T-helper 1 cell treated with Interleukin-12 subunit alpha and Interleukin-12 subunit beta and Interleukin-4 antibody, amounts not matched to agents 30 μg/mL and 1 μg/mL, for 36 hours (primary cell): ENCODE data around the gene SRSF7.
"Not testable (repeated sequence)": the region's sequence is repeated elsewhere in the genome, so short reads cannot be mapped to it uniquely, and the experiment has no call there.

Experiments
- H3K27ac Mint-ChIP-seq: one replicate; pipeline ENCODE4 v1.8.0; 2021; ENCODE audit warnings: mild to moderate bottlenecking, mixed read lengths
- H3K27me3 Mint-ChIP-seq: one replicate; pipeline ENCODE4 v1.8.0; 2021; ENCODE audit warnings: low read depth, mixed read lengths
- H3K36me3 Mint-ChIP-seq: one replicate; pipeline ENCODE4 v1.8.0; 2021; ENCODE audit warnings: low read depth, mixed read lengths
- H3K4me1 Mint-ChIP-seq: one replicate; pipeline ENCODE4 v1.8.0; 2021; ENCODE audit warnings: low read depth, mixed read lengths
- H3K4me3 Mint-ChIP-seq: one replicate; pipeline ENCODE4 v1.8.0; 2021; ENCODE audit warnings: mild to moderate bottlenecking, moderate library complexity, mixed read lengths
- H3K9me3 Mint-ChIP-seq: one replicate; pipeline ENCODE4 v1.8.0; 2021; ENCODE audit warnings: mixed read lengths

Gene SRSF7

GRCh38 chr2:38731684-38732221 is 19.4 kb downstream of the SRSF7 start:
- Mint-ChIP-seq H3K9me3 (no peaks in the 10 kb centered on the region), H3K27me3 (no peaks in the 10 kb centered on the region), H3K4me3 (no peak overlapping the region), H3K36me3 (peaks cover 30% of the 10 kb centered on the region), H3K27ac (no peak overlapping the region), H3K4me1 (no peaks in the 10 kb centered on the region)

DNA sequence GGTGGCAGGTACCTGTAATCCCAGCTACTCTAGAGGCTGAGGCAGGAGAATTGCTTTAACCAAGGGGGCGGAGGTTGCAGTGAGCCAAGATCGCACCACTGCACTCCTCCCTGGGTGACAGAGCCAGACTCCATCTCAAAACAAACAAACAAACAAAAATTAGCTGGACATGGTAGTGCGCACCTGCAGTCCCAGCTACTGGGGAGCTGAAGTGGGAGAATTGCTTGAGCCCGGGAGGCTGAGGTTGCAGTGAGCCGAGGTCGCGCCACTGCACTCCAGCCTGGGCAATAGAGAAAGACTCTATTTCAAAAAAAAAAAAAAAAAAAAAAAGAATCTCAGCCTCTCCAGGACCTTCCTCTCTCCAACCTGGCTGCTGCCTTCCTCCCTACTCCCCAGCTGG is 20.1 kb downstream of the SRSF7 start:
- Mint-ChIP-seq H3K9me3 (no peaks in the 10 kb centered on the region), H3K36me3 (peaks cover 30% of the 10 kb centered on the region), H3K27ac (no peak overlapping the region), H3K4me3 (no peak overlapping the region), H3K4me1 (no peaks in the 10 kb centered on the region), H3K27me3 (no peaks in the 10 kb centered on the region)

GRCh38 chr2:38728694-38729093 is 22.5 kb downstream of the SRSF7 start:
- Mint-ChIP-seq H3K27me3 (no peaks in the 10 kb centered on the region), H3K36me3 (peaks cover 23% of the 10 kb centered on the region), H3K9me3 (no peaks in the 10 kb centered on the region), H3K27ac (no peak overlapping the region), H3K4me3 (no peak overlapping the region), H3K4me1 (peaks cover 8% of the 10 kb centered on the region)

- no peaks in the 10 kb centered on the region for H3K27me3 Mint-ChIP-seq
- H3K36me3 Mint-ChIP-seq: peaks cover 16% of the 10 kb centered on the region
- no peak overlapping the region for H3K4me3 Mint-ChIP-seq
- H3K4me1 Mint-ChIP-seq: peaks cover 16% of the 10 kb centered on the region
- H3K27ac Mint-ChIP-seq: no peak overlapping the region
- H3K9me3 Mint-ChIP-seq: no peaks in the 10 kb centered on the region
Observed at GRCh38 chr2:38727661-38728060, 23.5 kb downstream of the SRSF7 start.

DNA sequence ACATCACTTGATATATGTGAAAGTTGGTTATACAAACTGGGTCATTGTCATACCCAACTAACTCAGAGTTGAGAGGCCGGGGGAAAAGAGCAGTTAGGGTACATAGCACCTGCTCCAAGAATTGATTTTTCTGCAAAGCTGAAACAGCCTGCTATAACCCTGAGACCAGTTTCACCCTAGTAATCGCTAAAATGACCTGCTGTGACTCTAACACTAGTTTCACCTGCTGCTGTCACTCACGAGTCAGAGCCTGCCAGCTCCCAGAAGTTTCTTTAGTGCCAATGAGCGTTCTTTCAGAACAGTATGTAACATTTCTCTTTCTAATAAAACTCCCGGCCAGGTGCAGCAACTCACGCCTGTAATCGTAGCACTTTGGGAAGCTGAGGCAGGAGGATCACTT is 28.0 kb downstream of the SRSF7 start:
- H3K27me3 Mint-ChIP-seq: no peaks in the 10 kb centered on the region
- H3K4me3 Mint-ChIP-seq: peak overlapping the region; percentile 16
- peaks cover 5% of the 10 kb centered on the region for H3K9me3 Mint-ChIP-seq
- peaks cover 24% of the 10 kb centered on the region for H3K36me3 Mint-ChIP-seq
- peak overlapping the region; percentile 85 for H3K27ac Mint-ChIP-seq
- H3K4me1 Mint-ChIP-seq: peaks cover 39% of the 10 kb centered on the region

- Mint-ChIP-seq H3K9me3 (peaks cover 5% of the 10 kb centered on the region), H3K27me3 (no peaks in the 10 kb centered on the region), H3K36me3 (peaks cover 31% of the 10 kb centered on the region), H3K27ac (peak overlapping the region; percentile 85), H3K4me1 (peaks cover 39% of the 10 kb centered on the region), H3K4me3 (peak overlapping the region; percentile 16)
Observed at GRCh38 chr2:38722271-38723061, 28.7 kb downstream of the SRSF7 start.

GRCh38 chr2:38720613-38721241 is 30.4 kb downstream of the SRSF7 start:
- H3K36me3 Mint-ChIP-seq: peaks cover 36% of the 10 kb centered on the region
- H3K4me1 Mint-ChIP-seq: peaks cover 41% of the 10 kb centered on the region
- H3K9me3 Mint-ChIP-seq: peaks cover 5% of the 10 kb centered on the region
- no peak overlapping the region for H3K4me3 Mint-ChIP-seq
- H3K27me3 Mint-ChIP-seq: no peaks in the 10 kb centered on the region
- H3K27ac Mint-ChIP-seq: peak overlapping the region; percentile 80

DNA sequence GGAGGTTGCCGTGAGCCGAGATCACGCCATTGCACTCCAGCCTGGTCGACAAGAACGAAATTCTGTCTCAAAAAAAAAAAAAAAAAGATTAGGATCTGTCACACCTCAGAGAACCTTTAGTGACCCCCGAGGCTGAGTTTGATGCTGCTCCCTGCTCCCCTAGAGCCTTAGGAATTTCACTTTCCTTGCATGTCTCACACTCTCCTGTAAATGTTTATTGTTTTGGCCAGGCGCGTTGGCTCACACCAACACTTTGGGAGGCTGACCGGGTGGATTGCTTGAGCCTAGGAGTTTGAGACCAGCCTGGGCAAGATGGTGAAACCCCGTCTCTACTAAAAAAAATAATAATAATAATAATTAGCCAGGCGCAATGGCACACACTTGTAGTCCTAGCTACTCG is 31.5 kb downstream of the SRSF7 start:
- H3K4me3 Mint-ChIP-seq: no peak overlapping the region
- H3K9me3 Mint-ChIP-seq: peaks cover 5% of the 10 kb centered on the region
- no peak overlapping the region for H3K27ac Mint-ChIP-seq
- H3K4me1 Mint-ChIP-seq: peaks cover 48% of the 10 kb centered on the region
- peaks cover 41% of the 10 kb centered on the region for H3K36me3 Mint-ChIP-seq
- H3K27me3 Mint-ChIP-seq: no peaks in the 10 kb centered on the region

GRCh38 chr2:38718601-38719000 is 32.6 kb downstream of the SRSF7 start:
- Mint-ChIP-seq H3K36me3 (peaks cover 43% of the 10 kb centered on the region), H3K9me3 (peaks cover 5% of the 10 kb centered on the region), H3K27ac (peak overlapping the region; percentile 34), H3K4me3 (no peak overlapping the region), H3K27me3 (no peaks in the 10 kb centered on the region), H3K4me1 (peaks cover 50% of the 10 kb centered on the region)

DNA sequence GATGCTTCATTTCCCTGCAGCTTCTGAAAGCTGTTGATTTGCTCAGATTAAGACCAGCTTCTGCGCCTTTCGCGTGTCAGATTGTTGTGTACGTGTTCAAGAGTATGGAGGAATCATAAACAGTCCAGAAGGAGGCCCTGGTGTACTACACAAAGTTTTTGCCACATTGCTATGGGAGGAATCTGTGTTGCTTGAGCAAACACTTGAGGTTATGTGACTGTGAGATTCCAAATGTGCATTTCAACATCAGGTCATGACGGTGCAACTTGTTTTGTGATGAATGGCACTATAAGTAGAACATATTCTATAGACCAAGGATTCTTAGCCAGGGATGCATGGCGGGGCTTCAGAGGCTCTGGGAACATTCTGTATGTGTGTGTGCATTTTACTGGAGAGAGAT is 35.0 kb downstream of the SRSF7 start:
- H3K4me1 Mint-ChIP-seq: peaks cover 46% of the 10 kb centered on the region

GRCh38 chr2:38714941-38715340 is 36.2 kb downstream of the SRSF7 start:
- H3K9me3 Mint-ChIP-seq, H3K4me3 Mint-ChIP-seq, H3K27me3 Mint-ChIP-seq: not testable (repeated sequence)
- peak overlapping the region; percentile 33 for H3K27ac Mint-ChIP-seq
- H3K4me1 Mint-ChIP-seq: peaks cover 41% of the 10 kb centered on the region
- H3K36me3 Mint-ChIP-seq: peaks cover 49% of the 10 kb centered on the region

More for the DNA sequence above, 35.0 kb downstream of the SRSF7 start:
- peaks cover 60% of the 10 kb centered on the region for H3K36me3 Mint-ChIP-seq
- peaks cover 9% of the 10 kb centered on the region for H3K9me3 Mint-ChIP-seq
- H3K27me3 Mint-ChIP-seq: no peaks in the 10 kb centered on the region
- H3K27ac Mint-ChIP-seq: peak overlapping the region; percentile 45
- H3K4me3 Mint-ChIP-seq: no peak overlapping the region

- no peaks in the 10 kb centered on the region for H3K27me3 Mint-ChIP-seq
- H3K4me1 Mint-ChIP-seq: peaks cover 55% of the 10 kb centered on the region
- peak overlapping the region; percentile 41 for H3K27ac Mint-ChIP-seq
- peaks cover 5% of the 10 kb centered on the region for H3K9me3 Mint-ChIP-seq
- H3K4me3 Mint-ChIP-seq: no peak overlapping the region
- H3K36me3 Mint-ChIP-seq: peaks cover 48% of the 10 kb centered on the region
Observed at GRCh38 chr2:38713338-38713737, 37.8 kb downstream of the SRSF7 start.

DNA sequence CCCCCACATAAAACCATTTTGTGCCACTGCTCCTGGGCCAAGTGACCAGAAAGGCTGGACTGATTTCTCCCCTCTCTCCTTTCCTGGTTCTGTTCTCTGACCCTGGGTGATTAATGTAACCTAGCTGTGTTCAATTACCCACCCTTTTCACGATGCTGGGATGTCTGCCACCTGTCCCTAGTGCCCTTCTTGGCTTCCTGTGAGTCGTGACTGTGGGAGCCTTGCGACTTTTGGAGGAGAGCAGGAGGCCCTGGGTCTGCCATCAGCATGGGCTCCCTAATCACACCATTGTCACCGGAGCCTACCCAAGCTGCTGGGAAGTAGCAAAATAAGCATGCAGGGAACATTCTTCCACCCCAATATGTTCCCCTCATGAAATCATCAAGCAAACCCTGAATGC is 38.3 kb downstream of the SRSF7 start:
- Mint-ChIP-seq H3K4me3 (no peak overlapping the region), H3K9me3 (peaks cover 5% of the 10 kb centered on the region), H3K27ac (peak overlapping the region; percentile 42), H3K4me1 (peaks cover 56% of the 10 kb centered on the region), H3K36me3 (peaks cover 45% of the 10 kb centered on the region), H3K27me3 (no peaks in the 10 kb centered on the region)

DNA sequence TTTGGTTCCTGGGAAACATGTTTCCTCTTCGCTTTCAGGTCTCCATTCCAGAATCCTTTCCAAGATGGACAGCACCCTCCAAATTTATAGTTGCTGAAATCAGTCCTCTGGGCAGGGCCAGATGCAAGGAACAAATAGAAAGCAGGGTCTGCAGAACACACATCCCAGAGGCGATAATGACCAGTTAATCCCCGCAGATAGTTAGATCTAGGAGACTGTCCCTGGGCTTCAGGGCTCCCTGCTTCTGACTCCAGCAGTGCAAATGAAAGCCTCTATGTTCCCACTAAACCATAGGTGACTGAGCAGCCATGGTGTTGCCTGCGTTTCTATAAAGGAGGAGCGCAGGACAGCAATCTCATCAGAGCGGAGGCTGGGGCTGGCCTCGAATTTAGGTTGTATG is 38.7 kb downstream of the SRSF7 start:
- peaks cover 58% of the 10 kb centered on the region for H3K4me1 Mint-ChIP-seq
- H3K4me3 Mint-ChIP-seq: no peak overlapping the region
- H3K9me3 Mint-ChIP-seq: peaks cover 5% of the 10 kb centered on the region
- H3K27ac Mint-ChIP-seq: no peak overlapping the region
- H3K36me3 Mint-ChIP-seq: peaks cover 40% of the 10 kb centered on the region
- H3K27me3 Mint-ChIP-seq: no peaks in the 10 kb centered on the region

GRCh38 chr2:38711558-38711957 is 39.6 kb downstream of the SRSF7 start:
- H3K4me3 Mint-ChIP-seq: no peak overlapping the region
- H3K27ac Mint-ChIP-seq: no peak overlapping the region
- peaks cover 66% of the 10 kb centered on the region for H3K4me1 Mint-ChIP-seq
- H3K36me3 Mint-ChIP-seq: peaks cover 46% of the 10 kb centered on the region
- no peaks in the 10 kb centered on the region for H3K27me3 Mint-ChIP-seq
- peaks cover 5% of the 10 kb centered on the region for H3K9me3 Mint-ChIP-seq
